Adrenal gland (tissue), 5 donors: ENCODE results near the gene ADAM15.

Source experiments
- POLR2A ChIP-seq, 2 donors: fragments of 450-650 bp; IDR thresholded peaks; one replicate each; pipeline ENCODE4 v1.6.1; 2017; ENCODE audit warnings: antibody characterized with exemption in 2 of 2, mild to moderate bottlenecking in 2 of 2, moderate library complexity in 1 of 2
- TF ChIP-seq, protein P1 (sequence below), 6 experiments: fragments of 450-650 bp in 4 of 6; fragments of 200-600 bp in 2 of 6; sonication (generic) in 1 of 6; IDR thresholded peaks; 1 replicate in 5 of 6; 2 replicates in 1 of 6; pipeline versions ENCODE4 v1.5.1 to v1.8.0; 2016 to 2021; ENCODE audit warnings: antibody characterized with exemption in 6 of 6, mild to moderate bottlenecking in 2 of 6, moderate library complexity in 1 of 6
- donor health status: DM: no; HTN: no; CAD: no.

DNA sequence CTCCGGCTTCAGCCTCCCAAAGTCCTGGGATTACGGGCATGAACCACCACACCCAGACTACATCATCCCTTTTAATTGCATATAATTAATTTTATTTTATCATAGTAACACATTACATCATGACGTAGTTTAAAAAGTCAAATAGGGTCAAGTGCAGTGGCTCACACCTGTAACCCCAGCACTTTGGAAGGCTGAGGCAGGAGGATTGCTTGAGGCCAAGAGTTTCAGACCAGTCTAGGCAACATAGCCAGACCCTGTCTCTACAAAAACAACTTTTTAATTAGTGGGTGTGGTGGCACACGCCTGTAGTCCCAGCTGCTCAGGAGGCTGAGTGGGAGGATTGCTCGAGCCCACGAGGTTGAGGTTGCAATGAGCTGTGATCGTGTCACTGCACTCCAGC lies 48.2 kb downstream of the ADAM15 start:
- TF ChIP-seq, protein P1, sequence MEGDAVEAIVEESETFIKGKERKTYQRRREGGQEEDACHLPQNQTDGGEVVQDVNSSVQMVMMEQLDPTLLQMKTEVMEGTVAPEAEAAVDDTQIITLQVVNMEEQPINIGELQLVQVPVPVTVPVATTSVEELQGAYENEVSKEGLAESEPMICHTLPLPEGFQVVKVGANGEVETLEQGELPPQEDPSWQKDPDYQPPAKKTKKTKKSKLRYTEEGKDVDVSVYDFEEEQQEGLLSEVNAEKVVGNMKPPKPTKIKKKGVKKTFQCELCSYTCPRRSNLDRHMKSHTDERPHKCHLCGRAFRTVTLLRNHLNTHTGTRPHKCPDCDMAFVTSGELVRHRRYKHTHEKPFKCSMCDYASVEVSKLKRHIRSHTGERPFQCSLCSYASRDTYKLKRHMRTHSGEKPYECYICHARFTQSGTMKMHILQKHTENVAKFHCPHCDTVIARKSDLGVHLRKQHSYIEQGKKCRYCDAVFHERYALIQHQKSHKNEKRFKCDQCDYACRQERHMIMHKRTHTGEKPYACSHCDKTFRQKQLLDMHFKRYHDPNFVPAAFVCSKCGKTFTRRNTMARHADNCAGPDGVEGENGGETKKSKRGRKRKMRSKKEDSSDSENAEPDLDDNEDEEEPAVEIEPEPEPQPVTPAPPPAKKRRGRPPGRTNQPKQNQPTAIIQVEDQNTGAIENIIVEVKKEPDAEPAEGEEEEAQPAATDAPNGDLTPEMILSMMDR (IDR thresholded peaks at IDR 0.05): no peak
- no peak for TF ChIP-seq POLR2A (IDR thresholded peaks at IDR 0.05)
